NCI-H748 (cell line): Measurements from ENCODE around the gene PHLDA3.

Experiments
- DNase-seq: peaks from one replicate; lab custom pipeline; 2025; ENCODE audit not compliant: unreplicated experiment; lab: John Stamatoyannopoulos, UW

The PHLDA3 gene

GRCh38 chr1:201463071-201463552, 5.9 kb downstream of the PHLDA3 start:
- DNase-seq, result no peak

DNA sequence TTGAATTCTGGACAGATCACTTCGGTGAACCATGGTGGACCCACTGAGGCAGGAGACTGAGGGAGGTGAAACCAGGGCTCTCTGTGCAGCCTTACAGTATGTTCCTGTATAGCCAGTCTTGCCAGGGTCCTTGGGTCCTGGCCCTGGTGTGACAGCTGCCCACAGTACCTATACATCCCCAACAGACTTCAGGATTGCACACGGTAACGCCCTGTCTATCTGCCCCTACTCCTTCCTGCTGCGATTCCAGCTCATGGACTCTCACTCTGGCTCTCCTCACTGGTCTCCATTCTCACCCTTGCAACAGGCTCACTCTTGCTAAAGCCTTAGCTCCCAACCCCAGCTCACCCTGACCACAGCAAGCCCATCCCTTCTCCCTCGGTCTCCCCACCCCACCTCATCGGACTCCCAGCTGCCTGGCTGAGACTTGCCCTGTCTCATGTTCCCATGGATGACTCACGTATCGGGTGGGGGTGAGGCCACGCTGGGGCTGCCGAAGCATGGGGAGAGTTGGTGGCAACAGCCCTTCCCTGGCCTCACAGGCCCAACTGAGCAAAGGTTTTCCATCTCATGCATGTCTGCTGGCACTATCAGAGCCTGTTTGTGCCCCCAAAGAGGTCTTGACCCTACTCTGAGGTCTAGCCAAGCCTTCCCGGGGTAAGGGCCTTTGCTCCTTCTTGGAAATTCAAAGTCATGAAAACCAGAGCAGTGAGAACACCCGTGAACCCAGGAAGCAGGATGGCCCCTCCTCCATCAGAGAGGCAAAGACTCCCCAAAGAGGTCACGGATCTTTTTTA, 7.1 kb downstream of the PHLDA3 start:
- DNase-seq, result no peak

DNA sequence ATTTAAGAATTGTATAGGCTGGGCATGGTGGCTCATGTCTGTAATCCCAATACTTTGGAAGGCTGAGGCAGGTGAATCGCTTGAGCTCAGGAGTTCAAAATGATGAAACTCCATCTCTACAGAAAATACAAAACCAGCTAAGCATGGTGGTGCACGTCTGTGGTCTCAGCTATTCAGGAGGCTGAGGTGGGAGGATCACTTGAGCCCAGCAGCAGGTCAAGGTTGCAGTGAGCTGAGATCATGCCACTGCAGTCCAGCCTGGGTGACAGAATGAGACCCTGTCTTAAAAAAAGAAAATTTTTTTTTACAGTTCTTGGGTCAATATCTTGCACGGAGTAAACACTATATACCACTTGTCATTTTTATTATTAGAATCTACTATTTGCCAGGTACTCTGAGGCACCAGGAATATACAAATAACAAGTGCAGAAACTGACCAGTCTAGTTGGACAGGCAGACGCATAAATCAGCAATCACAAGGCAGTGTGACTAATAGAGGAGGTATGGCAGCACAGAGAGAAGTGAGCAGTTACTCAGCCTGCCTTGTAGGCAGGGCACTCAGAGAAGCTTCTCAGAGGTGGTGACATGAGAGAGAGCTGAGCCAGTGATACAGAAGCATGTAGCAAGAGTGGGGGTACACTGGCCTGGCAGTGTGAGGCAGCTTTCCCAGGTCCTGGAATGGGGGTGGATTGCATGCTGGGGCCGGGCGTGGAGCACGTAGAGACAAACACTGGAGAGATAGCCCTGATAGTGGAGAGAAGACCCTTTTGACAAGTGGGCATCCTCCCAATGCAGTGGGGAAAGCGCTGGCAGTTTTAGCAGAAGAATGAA, 8.0 kb downstream of the PHLDA3 start:
- DNase-seq, result no peak

DNA sequence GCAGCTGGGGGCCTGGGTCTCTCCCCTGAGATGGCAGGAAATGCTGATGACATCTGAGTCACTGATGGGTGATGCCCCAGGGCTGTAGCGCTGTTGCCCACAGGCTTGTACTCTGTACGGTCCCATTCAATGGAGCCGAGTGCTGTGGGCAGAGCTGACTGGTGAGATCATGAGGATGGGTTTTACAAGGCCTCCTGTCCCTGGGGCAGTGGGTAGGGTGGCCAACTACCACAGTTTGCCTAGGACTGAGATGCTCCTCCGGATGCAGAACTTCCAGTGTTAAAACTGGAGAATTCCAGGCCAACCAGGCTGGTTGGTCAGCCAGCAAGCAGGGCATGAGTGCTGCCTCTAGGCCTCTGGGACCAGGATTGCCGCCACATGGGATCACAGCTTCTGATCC, 9.2 kb downstream of the PHLDA3 start:
- no peak for DNase-seq

- no peak for DNase-seq
These were observed 9.9 kb downstream of the PHLDA3 start for GRCh38 chr1:201459052-201459451.

DNA sequence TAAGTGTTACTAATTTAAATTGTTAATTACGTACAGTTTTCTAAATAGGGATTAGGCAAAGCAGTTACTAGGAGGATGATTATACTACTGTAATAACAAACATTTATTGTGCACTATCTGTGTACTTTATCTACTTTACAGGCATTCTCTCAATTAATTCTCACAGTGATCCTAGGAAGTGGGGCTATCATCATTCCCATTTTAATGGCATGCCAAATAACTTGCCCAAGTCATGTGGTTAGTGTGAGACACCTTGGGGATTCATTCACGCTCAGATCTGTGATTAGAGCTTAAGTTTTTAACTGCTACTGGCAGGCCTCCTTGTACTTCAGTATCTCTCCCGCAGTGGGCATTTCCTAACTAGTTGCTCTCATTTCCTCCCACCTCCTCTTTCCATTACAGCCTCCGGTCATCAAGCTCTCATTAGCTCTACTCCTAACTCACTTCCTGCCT, 11.5 kb downstream of the PHLDA3 start:
- no peak for DNase-seq

- DNase-seq, result no peak
These were observed 12.3 kb downstream of the PHLDA3 start for GRCh38 chr1:201456499-201457309.

DNA sequence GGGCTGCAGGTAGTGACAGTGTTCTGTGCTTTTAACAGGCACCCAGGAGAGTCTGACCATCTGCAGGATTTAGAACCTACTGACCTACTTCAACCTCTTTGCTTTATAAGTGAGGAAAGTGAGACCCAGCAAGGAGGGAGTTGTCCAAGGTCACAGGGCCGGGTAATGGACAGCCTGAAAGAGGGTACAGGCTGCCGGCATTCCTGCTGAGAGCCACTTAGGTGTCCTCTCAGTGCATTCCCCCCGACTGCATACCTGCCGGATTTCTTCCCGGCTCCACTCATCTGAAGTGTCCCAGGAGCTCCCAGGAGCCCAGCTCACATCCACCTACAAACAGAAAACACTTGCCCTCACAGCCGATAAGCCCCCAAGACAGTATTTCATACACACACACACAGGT, 13.9 kb downstream of the PHLDA3 start:
- DNase-seq, result no peak

DNA sequence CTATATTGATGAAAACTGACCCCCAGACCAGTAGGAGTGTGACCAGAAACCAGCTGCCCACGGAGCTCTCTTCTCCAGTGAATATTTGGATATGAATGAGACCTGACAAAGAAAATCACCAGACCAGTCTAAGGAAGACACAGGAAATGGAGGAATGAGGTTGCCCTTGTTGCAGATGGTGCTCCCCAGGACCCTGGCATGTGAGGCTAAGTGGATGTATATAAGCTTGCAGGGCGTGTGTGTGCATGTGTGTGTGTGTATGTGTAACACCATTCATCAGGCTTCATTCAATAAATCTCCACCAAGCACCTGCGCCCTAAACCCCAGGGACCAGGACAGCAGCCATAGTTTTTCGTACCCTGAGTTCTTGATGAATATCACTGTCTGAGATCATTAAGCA, 14.4 kb downstream of the PHLDA3 start:
- no peak for DNase-seq

DNA sequence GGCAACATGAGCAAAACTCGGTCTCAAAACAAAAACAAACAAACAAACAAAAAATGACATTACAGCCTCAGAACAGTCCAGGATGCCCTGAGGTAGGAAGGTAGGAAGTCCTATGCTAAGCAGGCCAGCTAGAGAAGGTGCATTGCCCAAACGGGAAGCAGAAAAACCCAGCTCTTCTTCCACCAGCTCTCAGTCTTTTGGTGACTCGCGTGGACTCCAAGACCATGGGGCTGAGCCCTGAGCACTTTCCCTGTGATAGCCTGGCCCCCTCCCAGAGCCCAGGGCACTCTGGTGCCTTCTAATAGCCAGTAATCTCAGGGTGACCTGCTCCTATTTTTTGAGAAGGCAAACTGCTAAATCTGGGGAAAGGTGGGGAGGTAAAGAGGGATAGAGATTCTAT, 16.1 kb downstream of the PHLDA3 start:
- DNase-seq, result no peak

DNA sequence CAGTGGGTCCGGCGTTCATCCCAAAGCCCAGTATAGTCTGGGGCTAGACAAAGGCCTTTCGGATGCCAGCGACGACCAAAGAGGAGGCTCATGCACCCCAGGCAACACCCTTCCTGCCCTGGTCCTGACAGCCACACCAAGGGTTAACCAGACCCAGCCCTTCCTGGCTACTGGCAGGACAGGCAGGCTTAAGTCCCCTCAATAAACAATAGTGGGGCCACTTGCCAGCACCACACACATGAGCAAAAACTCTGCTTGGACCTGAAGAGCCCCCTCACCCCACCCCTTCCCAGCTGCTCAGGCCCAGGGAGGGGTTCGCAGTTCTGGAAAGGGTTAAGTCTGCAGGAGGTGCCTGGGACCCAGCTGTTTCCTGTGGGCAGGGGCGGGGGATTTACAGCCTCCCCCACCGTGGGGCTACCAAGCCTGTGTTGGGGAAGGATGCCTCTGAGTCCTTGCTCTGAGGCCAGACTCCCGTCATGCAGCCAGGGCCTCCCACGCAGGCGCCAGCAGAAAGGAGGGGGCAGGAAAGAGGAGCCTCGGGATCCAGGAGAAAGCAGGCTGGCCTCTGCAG, 18.2 kb downstream of the PHLDA3 start:
- DNase-seq, result no peak

GRCh38 chr1:201448990-201449389, 20.0 kb downstream of the PHLDA3 start:
- DNase-seq, result no peak

- peak; percentile 57 for DNase-seq
These were observed 20.8 kb downstream of the PHLDA3 start for GRCh38 chr1:201447903-201448871.

DNA sequence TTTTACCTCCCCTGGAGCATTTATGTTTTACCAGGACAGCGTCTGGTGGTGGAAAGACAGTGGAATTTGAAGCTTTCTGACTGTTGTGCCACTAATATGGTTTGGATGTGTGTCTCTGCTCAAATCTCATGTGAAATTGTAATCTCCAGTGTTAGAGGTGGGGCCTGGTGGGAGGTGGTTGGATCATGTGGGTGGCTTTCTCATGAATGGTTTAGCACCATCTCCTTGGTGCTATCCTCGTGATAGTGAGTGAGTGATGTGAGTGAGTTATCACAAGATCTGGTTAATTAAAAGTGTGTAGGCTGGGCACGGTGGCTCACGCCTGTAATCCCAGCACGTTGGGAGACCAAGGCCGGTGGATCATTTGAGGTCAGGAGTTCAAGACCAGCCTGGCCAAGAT, 23.7 kb downstream of the PHLDA3 start:
- no peak for DNase-seq

DNA sequence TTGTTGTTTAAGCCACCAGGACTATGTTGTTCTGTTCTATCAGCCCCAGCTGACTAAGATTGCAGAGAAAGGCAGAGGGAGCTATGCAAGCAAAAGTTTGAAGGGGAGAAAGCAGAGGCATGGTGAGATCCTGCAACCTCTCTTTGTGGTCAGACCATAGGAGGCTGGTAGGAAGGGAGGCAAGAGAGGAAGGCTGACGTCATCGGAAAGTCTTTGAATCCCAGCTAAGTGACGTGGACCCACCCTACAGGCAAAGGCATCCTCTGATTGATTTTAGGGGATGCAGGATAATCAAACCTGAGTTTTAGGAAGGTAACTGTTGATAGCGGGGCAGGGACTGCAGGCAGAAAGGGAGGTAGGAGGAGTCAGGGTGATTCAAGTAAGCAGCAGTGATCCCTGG, 24.2 kb downstream of the PHLDA3 start:
- no peak for DNase-seq

DNA sequence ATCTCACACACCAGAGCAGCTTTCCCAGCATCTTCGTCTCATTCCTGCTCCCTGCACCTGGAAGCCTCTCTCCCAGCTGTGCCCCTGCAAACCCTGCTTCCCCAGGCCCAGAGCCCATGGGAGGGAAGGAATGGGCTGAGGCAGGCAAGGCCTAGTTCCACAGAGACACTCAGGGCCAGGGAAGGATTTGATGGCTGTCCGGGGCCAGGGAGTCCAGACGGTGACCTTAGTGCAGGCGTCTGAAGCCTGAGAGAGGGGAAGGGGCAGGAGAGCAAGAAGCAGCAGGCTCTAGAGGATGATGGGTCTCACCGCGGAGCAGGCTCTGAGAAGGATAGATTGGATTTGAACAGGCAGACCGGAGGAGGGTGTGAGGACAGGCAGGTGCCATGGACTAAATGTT, 25.2 kb downstream of the PHLDA3 start:
- no peak for DNase-seq

DNA sequence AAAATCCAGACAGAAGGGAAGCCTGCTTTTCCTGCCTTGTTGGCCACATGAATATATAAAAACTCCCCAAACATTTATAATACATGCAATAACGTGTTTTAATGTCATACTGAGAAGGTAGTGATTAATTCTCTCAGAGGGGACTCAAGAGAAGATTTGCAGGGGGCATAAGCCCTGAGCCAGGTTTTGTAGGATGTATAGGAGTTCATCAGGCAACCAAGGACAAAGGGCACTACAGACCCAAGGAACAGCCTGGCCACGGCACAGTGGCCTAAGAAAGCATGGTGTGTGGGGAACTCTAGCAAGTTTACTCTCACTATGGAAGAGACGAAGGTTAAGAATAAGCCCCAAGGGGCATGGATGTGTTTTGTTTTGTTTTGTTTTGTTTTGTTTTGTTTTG, 32.0 kb downstream of the PHLDA3 start:
- no peak for DNase-seq

GRCh38 chr1:201436393-201436792, 32.6 kb downstream of the PHLDA3 start:
- DNase-seq, result peak; percentile 15

GRCh38 chr1:201434266-201434665, 34.7 kb downstream of the PHLDA3 start:
- no peak for DNase-seq

GRCh38 chr1:201433609-201434008, 35.4 kb downstream of the PHLDA3 start:
- DNase-seq, result no peak
